AG04450 (cell line): ENCODE data around the gene SMIM41. TPM values are rescaled to one million over a fixed set of nuclear protein-coding genes. Genes with fewer than 3 reads are reported as not detected.

Source experiments
- CTCF ChIA-PET: fragments of 300-600, 350-600 bp; formaldehyde crosslinking; extraction: SDS; loops from one replicate; lab custom pipeline; 2022; ENCODE audit warnings: antibody characterized with exemption, inconsistent platforms; lab: Charles Lee
- POLR2A ChIA-PET: fragments of 350-600 bp; formaldehyde crosslinking; extraction: SDS; loops from one replicate; lab custom pipeline; 2021; ENCODE audit warnings: antibody characterized with exemption, inconsistent platforms; lab: Yijun Ruan, JAX
- DNase-seq: peaks from one replicate; pipeline ENCODE4 v3.0.0-alpha.2; 2011; ENCODE audit warnings: low read depth, low spot score
- H3K27ac ChIP-seq: one replicate; pipeline ENCODE4 v1.5.1; 2012; ENCODE audit warnings: low read depth, low read length, control low read depth
- H3K27me3 ChIP-seq: one replicate; pipeline ENCODE4 v1.6.0; 2012; ENCODE audit warnings: low read length; ENCODE audit not compliant: control insufficient read depth, insufficient read depth
- H3K4me3 ChIP-seq: 2 replicates; pipeline ENCODE4 v1.5.1; 2011; ENCODE audit warnings: mild to moderate bottlenecking, low read depth, low read length, control low read depth
- H3K9me3 ChIP-seq: 2 replicates; pipeline ENCODE4 v1.5.1; 2012; ENCODE audit warnings: low read length; ENCODE audit not compliant: control insufficient read depth, insufficient read depth
- CTCF ChIP-seq: IDR thresholded peaks from 2 replicates; pipeline ENCODE4 v1.5.1; 2011; ENCODE audit warnings: low read depth, low read length, control low read depth, inconsistent platforms
- polyA plus RNA-seq: library from polyadenylated mRNA; depleted of rRNA; stranded (reverse); fragments of >200 nt; gene quantifications from 2 replicates; pipeline ENCODE4 v1.2.3, GENCODE V29; 2011

The SMIM41 gene
- polyA plus RNA-seq, 1 experiment: not detected

GRCh38 chr12:52063082-52063924 is 16.2 kb upstream of the SMIM41 start:
- TF ChIP-seq CTCF: no peak
- ChIA-PET POLR2A (interaction anchor here (0.8 to 3.8 kb wide), 6 partner anchors 11 to 19 kb away, joined by 3 to 24 read pairs (median 6); partner anchors contain the start of genes NR4A1 and SMIM41), CTCF (interaction anchor here (1.4 to 31.7 kb wide), 4 partner anchors 22 to 92 kb away, joined by 3 to 624 read pairs (median 4); no protein-coding TSS in a partner anchor)
- peak overlapping the region; percentile 78 for H3K27ac ChIP-seq
- no peaks in the 10 kb centered on the region for H3K27me3 ChIP-seq
- H3K4me3 ChIP-seq: no peak overlapping the region
- DNase-seq: no peak
- no peaks in the 10 kb centered on the region for H3K9me3 ChIP-seq

- peak; percentile 79 for DNase-seq
- Histone ChIP-seq H3K27me3 (no peaks in the 10 kb centered on the region), H3K9me3 (no peaks in the 10 kb centered on the region), H3K4me3 (no peak overlapping the region), H3K27ac (peak overlapping the region; percentile 78)
- TF ChIP-seq CTCF: no peak
- ChIA-PET POLR2A (interaction anchor here (0.6 to 1.6 kb wide), 6 partner anchors 12 to 57 kb away, joined by 3 to 9 read pairs (median 6); partner anchors contain the start of gene TAMALIN), CTCF (interaction anchor here (1.4 to 31.7 kb wide), 4 partner anchors 21 to 91 kb away, joined by 3 to 624 read pairs (median 4); no protein-coding TSS in a partner anchor)
Observed at GRCh38 chr12:52063981-52064649, 15.4 kb upstream of the SMIM41 start.

- H3K9me3 ChIP-seq: no peaks in the 10 kb centered on the region; the same call in 1 of the 2 replicates
- no peak overlapping the region for H3K4me3 ChIP-seq
- H3K27ac ChIP-seq: no peak overlapping the region
- ChIA-PET CTCF (interaction anchor here (1.6 to 31.7 kb wide), 2 partner anchors 40 to 54 kb away, joined by 4 to 624 read pairs; no protein-coding TSS in a partner anchor), POLR2A (interaction anchor here (0.6 kb wide), 1 partner anchor 63 kb away, joined by 8 read pairs; no protein-coding TSS in a partner anchor)
- no peak for DNase-seq
- no peak for TF ChIP-seq CTCF
- H3K27me3 ChIP-seq: no peaks in the 10 kb centered on the region
Observed at GRCh38 chr12:52066346-52067080, 13.0 kb upstream of the SMIM41 start.

GRCh38 chr12:52067081-52067374 is 12.5 kb upstream of the SMIM41 start:
- POLR2A ChIA-PET: interaction anchor here (0.6 kb wide), 2 partner anchors 14 to 64 kb away, joined by 3 to 8 read pairs; no protein-coding TSS in a partner anchor
- CTCF ChIA-PET: interaction anchor here (1.6 to 31.7 kb wide), 2 partner anchors 40 to 53 kb away, joined by 4 to 624 read pairs; no protein-coding TSS in a partner anchor
- no peaks in the 10 kb centered on the region; the same call in 1 of the 2 replicates for H3K9me3 ChIP-seq
- no peak for TF ChIP-seq CTCF
- H3K4me3 ChIP-seq: no peak overlapping the region
- DNase-seq: no peak
- H3K27me3 ChIP-seq: no peaks in the 10 kb centered on the region
- H3K27ac ChIP-seq: no peak overlapping the region
